SU-DHL-6 (cell line): Measurements from ENCODE around the gene CHP1.

Experiments used
- H2AFZ ChIP-seq: fragments of 200-600 bp; sonication (generic); 2 replicates; pipeline ENCODE4 v1.6.1; 2014; ENCODE audit warnings: low read depth, mild to moderate bottlenecking, moderate library complexity, mixed read lengths, antibody characterized with exemption, low read length; ENCODE audit not compliant: severe bottlenecking
- H3F3A ChIP-seq: fragments of 200-600 bp; shearing (Covaris generic); 2 replicates; pipeline ENCODE4 v1.6.0; 2016; ENCODE audit warnings: antibody characterized with exemption, mild to moderate bottlenecking; ENCODE audit not compliant: insufficient read depth
- H3K27ac ChIP-seq: fragments of 200-600 bp; sonication (generic); 2 replicates; pipeline ENCODE4 v1.5.1; 2016; ENCODE audit warnings: low read depth, mild to moderate bottlenecking, low read length, moderate library complexity, mixed read lengths
- H3K27me3 ChIP-seq: fragments of 200-600 bp; sonication (generic), shearing (Covaris generic); 2 replicates; pipeline ENCODE4 v1.6.0; 2014; ENCODE audit warnings: mild to moderate bottlenecking, low read length
- H3K36me3 ChIP-seq: fragments of 200-600 bp; sonication (generic); 2 replicates; pipeline ENCODE4 v1.6.1; 2014; ENCODE audit warnings: mild to moderate bottlenecking, low read length, mixed read lengths
- H3K4me2 ChIP-seq: fragments of 300-600, 200-600 bp; shearing (Covaris generic), sonication (generic); 2 replicates; pipeline ENCODE4 v1.6.0; 2014; ENCODE audit warnings: low read length, low read depth, mild to moderate bottlenecking; ENCODE audit not compliant: poor library complexity, severe bottlenecking
- H3K4me3 ChIP-seq: fragments of 200-600 bp; sonication (generic); 2 replicates; pipeline ENCODE4 v1.5.1; 2014; ENCODE audit warnings: antibody characterized with exemption, low read length, mild to moderate bottlenecking, mixed read lengths; ENCODE audit not compliant: insufficient read depth, poor library complexity, severe bottlenecking
- H3K79me2 ChIP-seq: fragments of 200-600 bp; sonication (generic); 2 replicates; pipeline ENCODE4 v1.6.1; 2014; ENCODE audit warnings: mild to moderate bottlenecking, low read length, moderate library complexity; ENCODE audit not compliant: insufficient read depth
- H3K9ac ChIP-seq: fragments of 200-600 bp; sonication (generic); 2 replicates; pipeline ENCODE4 v1.7.0; 2014; ENCODE audit warnings: mild to moderate bottlenecking, low read length
- H3K9me2 ChIP-seq: fragments of 200-600 bp; sonication (generic); replicated peaks from 2 replicates; pipeline ENCODE4 v1.6.1; 2014; ENCODE audit warnings: low read length; ENCODE audit not compliant: insufficient read depth
- H3K9me3 ChIP-seq: fragments of 200-600 bp; sonication (generic); 2 replicates; pipeline ENCODE4 v1.6.1; 2014; ENCODE audit warnings: low read length, mixed read lengths; ENCODE audit not compliant: insufficient read depth
- H4K20me1 ChIP-seq: fragments of 200-600 bp; sonication (generic); 2 replicates; pipeline ENCODE4 v1.6.1; 2014; ENCODE audit warnings: low read depth, mild to moderate bottlenecking, antibody characterized with exemption, low read length, moderate library complexity, mixed read lengths
- EZH2phosphoT487 ChIP-seq: fragments of 200-600 bp; sonication (generic), shearing (Covaris generic); conservative IDR thresholded peaks from 2 replicates; pipeline ENCODE4 v1.6.1; 2018; ENCODE audit warnings: mild to moderate bottlenecking, antibody characterized with exemption, low read length, moderate library complexity, mixed read lengths
- TF ChIP-seq, protein P1 (sequence below): fragments of 200-600 bp; sonication (generic); IDR thresholded peaks from one replicate; pipeline ENCODE4 v1.5.1; 2017; ENCODE audit warnings: antibody characterized with exemption, mild to moderate bottlenecking, low read length, moderate library complexity; ENCODE audit not compliant: insufficient read depth, poor library complexity, severe bottlenecking

The CHP1 gene

DNA sequence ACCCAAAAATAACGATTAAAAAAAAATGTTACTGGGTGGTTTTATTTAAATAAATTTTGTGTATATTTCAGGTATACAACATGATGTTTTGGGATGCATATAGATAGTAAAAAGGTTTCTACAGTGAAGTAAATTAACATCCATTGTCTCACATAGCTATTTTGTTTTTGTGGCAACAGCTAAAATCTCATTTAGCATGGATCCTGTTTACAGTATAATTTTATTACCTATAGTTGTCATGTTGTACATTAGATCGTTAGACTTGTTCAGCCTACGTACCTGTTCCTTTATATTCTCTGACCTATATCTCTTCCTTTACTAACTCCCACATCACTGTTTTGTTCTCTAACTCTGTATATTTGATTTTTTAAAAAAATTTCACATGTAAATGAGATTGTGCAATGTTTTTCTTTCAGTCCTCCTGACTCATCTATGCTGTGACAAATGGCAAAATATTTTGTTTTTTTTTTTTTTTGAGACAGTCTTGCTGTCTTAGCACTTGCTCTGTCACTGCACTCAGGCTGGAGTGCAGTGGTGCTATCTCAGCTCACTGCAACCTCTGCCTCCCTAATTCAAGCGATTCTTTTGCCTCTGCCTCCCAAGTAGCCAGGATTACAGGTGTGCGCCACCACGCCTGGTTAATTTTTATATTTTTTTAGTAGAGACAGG is 55.7 kb downstream of the CHP1 start:
- H3K9ac ChIP-seq: no peak overlapping the region
- H3K4me2 ChIP-seq: no peak overlapping the region
- H3K9me3 ChIP-seq: no peaks in the 10 kb centered on the region
- TF ChIP-seq, protein P1, sequence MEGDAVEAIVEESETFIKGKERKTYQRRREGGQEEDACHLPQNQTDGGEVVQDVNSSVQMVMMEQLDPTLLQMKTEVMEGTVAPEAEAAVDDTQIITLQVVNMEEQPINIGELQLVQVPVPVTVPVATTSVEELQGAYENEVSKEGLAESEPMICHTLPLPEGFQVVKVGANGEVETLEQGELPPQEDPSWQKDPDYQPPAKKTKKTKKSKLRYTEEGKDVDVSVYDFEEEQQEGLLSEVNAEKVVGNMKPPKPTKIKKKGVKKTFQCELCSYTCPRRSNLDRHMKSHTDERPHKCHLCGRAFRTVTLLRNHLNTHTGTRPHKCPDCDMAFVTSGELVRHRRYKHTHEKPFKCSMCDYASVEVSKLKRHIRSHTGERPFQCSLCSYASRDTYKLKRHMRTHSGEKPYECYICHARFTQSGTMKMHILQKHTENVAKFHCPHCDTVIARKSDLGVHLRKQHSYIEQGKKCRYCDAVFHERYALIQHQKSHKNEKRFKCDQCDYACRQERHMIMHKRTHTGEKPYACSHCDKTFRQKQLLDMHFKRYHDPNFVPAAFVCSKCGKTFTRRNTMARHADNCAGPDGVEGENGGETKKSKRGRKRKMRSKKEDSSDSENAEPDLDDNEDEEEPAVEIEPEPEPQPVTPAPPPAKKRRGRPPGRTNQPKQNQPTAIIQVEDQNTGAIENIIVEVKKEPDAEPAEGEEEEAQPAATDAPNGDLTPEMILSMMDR: no peak
- TF ChIP-seq EZH2phosphoT487: no peak
- H3F3A ChIP-seq: peaks cover 25% of the 10 kb centered on the region
- no peak overlapping the region for H3K4me3 ChIP-seq
- peaks cover 4% of the 10 kb centered on the region; the same call in 1 of the 2 replicates for H4K20me1 ChIP-seq
- no peaks in the 10 kb centered on the region for H3K27me3 ChIP-seq
- H3K36me3 ChIP-seq: peaks cover 40% of the 10 kb centered on the region
- no peak overlapping the region for H2AFZ ChIP-seq
- H3K79me2 ChIP-seq: peaks cover 53% of the 10 kb centered on the region
- H3K9me2 ChIP-seq: no peaks in the 10 kb centered on the region
- no peak overlapping the region for H3K27ac ChIP-seq

DNA sequence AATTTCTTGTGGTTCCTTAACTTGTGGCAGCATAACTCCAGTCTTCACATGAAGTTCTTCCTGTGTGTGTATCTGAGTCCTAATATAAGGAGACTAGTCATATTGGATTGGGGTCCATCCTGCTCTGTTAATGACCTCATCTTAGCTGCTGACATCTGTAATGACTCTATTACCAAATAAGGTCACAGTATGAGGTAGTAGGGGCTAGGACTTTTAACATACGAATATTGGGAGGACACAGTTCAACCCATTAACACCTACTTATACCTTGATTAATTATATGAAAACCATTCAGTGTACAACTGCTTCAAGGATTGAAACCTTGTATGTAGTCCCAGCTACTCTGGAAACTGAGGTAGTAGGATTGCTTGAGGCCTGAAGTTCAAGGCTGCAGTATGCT is 57.4 kb downstream of the CHP1 start:
- Histone ChIP-seq H3K4me3 (no peak overlapping the region), H3K27me3 (no peaks in the 10 kb centered on the region), H3K27ac (no peak overlapping the region), H3K4me2 (no peak overlapping the region), H3F3A (peaks cover 25% of the 10 kb centered on the region), H3K9ac (no peak overlapping the region), H3K9me2 (no peaks in the 10 kb centered on the region), H3K79me2 (peaks cover 61% of the 10 kb centered on the region), H4K20me1 (peaks cover 4% of the 10 kb centered on the region; the same call in 1 of the 2 replicates), H3K9me3 (no peaks in the 10 kb centered on the region), H3K36me3 (peaks cover 40% of the 10 kb centered on the region), H2AFZ (no peak overlapping the region)
- TF ChIP-seq EZH2phosphoT487: no peak
- TF ChIP-seq, protein P1: no peak

GRCh38 chr15:41289953-41290352 is 58.9 kb downstream of the CHP1 start:
- peaks cover 40% of the 10 kb centered on the region for H3K36me3 ChIP-seq
- H4K20me1 ChIP-seq: peaks cover 4% of the 10 kb centered on the region; the same call in 1 of the 2 replicates
- H2AFZ ChIP-seq: no peak overlapping the region
- no peak overlapping the region for H3K4me3 ChIP-seq
- no peaks in the 10 kb centered on the region for H3K27me3 ChIP-seq
- 0 out of 2 replicates have a peak overlapping the region, but pooled peaks have one; percentile 17 for H3K27ac ChIP-seq
- peaks cover 54% of the 10 kb centered on the region for H3K79me2 ChIP-seq
- no peak for TF ChIP-seq EZH2phosphoT487
- TF ChIP-seq, protein P1: no peak
- H3F3A ChIP-seq: peaks cover 28% of the 10 kb centered on the region
- no peak overlapping the region for H3K9ac ChIP-seq
- H3K9me2 ChIP-seq: no peaks in the 10 kb centered on the region
- no peak overlapping the region for H3K4me2 ChIP-seq
- H3K9me3 ChIP-seq: no peaks in the 10 kb centered on the region
